Amniotic stem cell (primary cell): ENCODE results near the gene B3GNT8.
"Not testable (repeated sequence)": the region's sequence is repeated elsewhere in the genome, so short reads cannot be mapped to it uniquely, and the experiment has no call there.

Experiments
- DNase-seq: peaks from one replicate; lab custom pipeline; 2025; lab: John Stamatoyannopoulos, UW

B3GNT8 gene

DNA sequence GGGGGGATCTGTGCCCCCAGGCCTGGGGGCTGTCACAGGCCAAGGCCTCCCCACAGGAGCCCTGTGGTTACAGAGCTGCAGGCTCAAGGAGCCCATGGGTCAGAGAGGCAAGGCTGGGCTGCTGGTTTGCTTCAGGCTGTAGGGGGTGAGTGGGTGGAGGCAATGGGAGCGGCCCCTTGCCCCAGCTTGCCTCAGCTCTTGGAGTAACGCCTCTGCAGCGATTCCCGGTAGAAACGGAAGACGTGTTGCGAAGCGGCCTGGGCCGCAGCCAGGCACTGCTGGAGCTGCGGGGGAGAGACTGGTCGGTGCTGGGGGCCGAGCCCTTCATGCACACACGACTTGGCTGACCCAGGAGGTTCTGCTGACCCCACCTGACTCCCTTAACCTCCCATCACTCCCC, 40.7 kb downstream of the B3GNT8 start:
- DNase-seq: no peak

DNA sequence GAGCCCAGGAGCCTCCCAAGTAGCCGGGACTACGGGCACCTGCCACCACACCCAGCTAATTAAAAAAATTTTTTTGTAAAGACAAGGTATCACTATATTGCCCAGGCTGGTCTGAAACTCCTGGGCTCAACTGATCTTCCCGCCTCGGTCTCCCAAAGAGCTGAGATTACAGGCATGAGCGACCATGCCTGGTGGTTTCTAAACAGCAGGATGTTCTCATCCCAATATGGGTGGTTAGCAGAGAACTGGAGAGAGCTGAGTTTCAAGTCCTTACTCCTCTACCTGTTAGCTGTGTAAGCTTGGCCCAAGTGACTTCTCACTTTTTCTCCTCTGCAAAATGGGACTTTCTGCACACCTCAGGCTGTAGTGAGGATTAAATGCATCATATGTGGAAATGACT, 42.8 kb downstream of the B3GNT8 start:
- no peak for DNase-seq

DNA sequence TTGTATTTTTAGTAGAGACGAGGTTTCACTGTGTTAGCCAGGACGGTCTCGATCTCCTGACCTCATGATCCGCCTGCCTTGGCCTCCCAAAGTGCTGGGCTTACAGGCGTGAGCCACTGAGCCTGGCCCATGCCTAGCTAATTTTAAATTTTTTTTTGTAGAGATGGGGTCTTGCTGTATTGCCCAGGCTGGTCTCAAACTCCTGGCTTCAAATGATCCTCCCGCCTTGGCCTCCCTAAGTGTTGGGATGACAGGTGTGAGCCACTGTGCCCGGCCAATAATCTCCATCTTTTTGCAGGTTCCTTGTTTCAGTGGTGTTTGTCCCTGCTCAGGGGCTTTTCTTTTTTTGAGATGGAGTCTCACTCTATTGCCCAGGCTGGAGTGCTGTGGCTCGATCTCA, 45.6 kb downstream of the B3GNT8 start:
- DNase-seq: not testable (repeated sequence)

- no peak for DNase-seq
Observed at GRCh38 chr19:41377977-41378709, 49.0 kb downstream of the B3GNT8 start.

GRCh38 chr19:41376998-41377365, 50.2 kb downstream of the B3GNT8 start:
- no peak for DNase-seq

DNA sequence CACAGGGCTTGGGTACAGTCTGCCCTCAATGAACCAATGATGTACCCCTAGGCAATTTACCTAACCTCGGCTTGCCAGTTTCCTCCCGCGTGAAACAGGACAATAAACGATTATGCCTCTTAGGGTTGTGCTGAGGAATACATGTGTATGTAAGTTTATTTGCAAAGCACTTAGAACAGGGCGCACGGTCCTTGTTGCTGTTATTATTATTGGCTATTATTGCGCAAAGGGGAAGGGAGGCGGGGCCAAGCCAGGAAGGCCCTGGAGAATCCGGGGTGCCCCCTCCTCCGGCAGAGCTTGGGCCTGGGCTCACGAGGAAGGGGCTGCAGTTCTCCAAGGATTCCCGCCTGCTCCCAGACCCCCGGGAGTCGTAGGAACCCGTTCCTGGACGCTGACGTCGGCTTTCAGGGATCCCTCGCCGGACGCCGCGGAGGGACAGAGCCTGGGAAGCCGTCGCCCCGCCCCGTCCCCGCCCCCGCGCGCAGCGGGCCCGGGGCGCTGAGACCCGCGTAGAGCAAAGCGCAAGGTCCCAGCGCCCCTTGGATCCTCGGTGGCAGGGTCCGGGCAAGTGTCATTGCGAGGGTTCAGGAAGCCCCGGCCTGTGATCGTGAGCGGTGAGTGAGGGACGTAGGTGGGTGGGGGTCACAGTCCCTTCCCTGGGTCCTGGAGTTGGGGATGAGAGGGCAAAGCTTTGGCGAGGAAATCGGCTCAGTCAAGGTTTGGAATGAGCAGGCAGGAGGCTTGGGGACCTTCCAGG, 50.8 kb downstream of the B3GNT8 start, which contains the start of gene TMEM91:
TSS of gene TMEM91 (plus strand) at position 293 of the 757 bp plus-strand sequence. CDS start 1,777 bp downstream, outside the sequence.
- no peak for DNase-seq
